Lung (tissue), 12 donors: Measurements from ENCODE around the gene PLCB4. TPM values are rescaled to one million over a fixed set of nuclear protein-coding genes. Genes with fewer than 3 reads are reported as not detected.
A peak's percentile ranks its signal among the peaks of the same experiment; 100 is the strongest.

Experiments
- ATAC-seq: fragments of 200-7000 bp; cut with Tn5 transposase; one replicate; pipeline ENCODE4 v1.9.1; 2020; ENCODE audit warnings: moderate number of reproducible peaks; ENCODE audit not compliant: insufficient read depth, low FRiP score
- DNase-seq, 3 donors: peaks; one replicate each; pipeline ENCODE4 v3.0.0-alpha.2; 2013 to 2017
- H3K27ac ChIP-seq, 2 donors: one replicate each; pipeline ENCODE4 v1.5.1; 2013; ENCODE audit warnings: mild to moderate bottlenecking in 2 of 2, moderate library complexity in 2 of 2, control low read depth in 1 of 2, inconsistent platforms in 1 of 2, low read depth in 1 of 2, low read length in 1 of 2
- H3K27me3 ChIP-seq, 3 donors: one replicate each; pipeline ENCODE4 v1.5.1; 2013; ENCODE audit warnings: low read length in 2 of 3; ENCODE audit not compliant: control insufficient read depth in 3 of 3, insufficient read depth in 3 of 3
- H3K36me3 ChIP-seq, 4 donors: one replicate each; pipeline ENCODE4 v1.5.1; 2013; ENCODE audit warnings: low read length in 4 of 4, mild to moderate bottlenecking in 1 of 4, moderate library complexity in 1 of 4; ENCODE audit not compliant: control insufficient read depth in 4 of 4, insufficient read depth in 4 of 4
- H3K4me1 ChIP-seq, 5 donors: one replicate each; pipeline ENCODE4 v1.5.1; 2013; ENCODE audit warnings: low read length in 5 of 5, mild to moderate bottlenecking in 2 of 5, moderate library complexity in 1 of 5; ENCODE audit not compliant: control insufficient read depth in 5 of 5, insufficient read depth in 5 of 5
- H3K4me3 ChIP-seq: one replicate; pipeline ENCODE4 v1.5.1; 2013; ENCODE audit warnings: mild to moderate bottlenecking, control low read depth, moderate library complexity
- H3K9ac ChIP-seq, 2 donors: one replicate each; pipeline ENCODE4 v1.5.1; 2013; ENCODE audit warnings: low read length in 2 of 2, control low read depth in 1 of 2; ENCODE audit not compliant: insufficient read depth in 1 of 2
- H3K9me3 ChIP-seq, 4 donors: one replicate each; pipeline ENCODE4 v1.5.1; 2013; ENCODE audit warnings: low read length in 3 of 4, mild to moderate bottlenecking in 1 of 4, moderate library complexity in 1 of 4; ENCODE audit not compliant: control insufficient read depth in 4 of 4, insufficient read depth in 3 of 4
- WGBS, 2 donors: extraction: QIAGEN DNeasy Blood & Tissue Kit; methylation state at CpG; one replicate each; pipeline ENCODE4 v1.1.7; 2013; 5-methylcytosine and 5-hydroxymethylcytosine counted together
- polyA plus RNA-seq, 2 donors: library from polyadenylated mRNA; stranded (reverse); fragments of 200-250 nt; gene quantifications; one replicate each; pipeline ENCODE4 v1.2.1, GENCODE V29; 2013
- total RNA-seq, 2 donors: library from RNA; depleted of rRNA in 1 of 2; stranded (reverse); fragments of >200 nt in 1 of 2; gene quantifications; one replicate each; pipeline ENCODE4 v1.2.1, GENCODE V29; 2014 to 2021
- TF ChIP-seq, protein P1 (sequence below): IDR thresholded peaks from 2 replicates; pipeline ENCODE4 v1.5.1; 2012; ENCODE audit warnings: mild to moderate bottlenecking; ENCODE audit errors: control extremely low read depth, extremely low read depth
- donor health status: control.
- donor health status: control.
- donor health status: Bipolar disorder and iron deficiency.
- donor health status: healthy.
- donor health status: DM: yes; HTN: yes; CAD: no.

The PLCB4 gene
- total and polyA plus RNA-seq, 4 donors: 2.1 to 18.6 (median 5.6) TPM

DNA sequence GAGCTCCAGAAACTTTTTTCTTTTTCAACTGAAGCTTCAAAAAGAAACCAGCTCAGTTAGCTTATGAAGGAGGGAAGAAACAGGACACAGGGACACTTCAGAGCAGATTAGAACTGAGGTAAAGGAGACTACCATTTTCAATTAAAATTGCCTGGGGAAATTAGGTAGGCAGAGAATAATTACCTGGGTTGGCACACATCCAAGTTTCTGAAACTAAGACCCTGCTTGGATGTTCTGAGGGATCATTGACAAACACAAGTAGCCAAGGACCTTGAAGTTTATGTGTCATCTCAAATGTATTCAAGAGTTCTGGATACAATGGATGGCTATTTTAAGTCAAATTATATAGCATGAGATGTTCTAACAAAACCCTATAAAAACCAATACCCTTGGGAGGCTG lies 137.6 kb downstream of the PLCB4 start:
- Histone ChIP-seq H3K36me3 (no peaks in the 10 kb centered on the region), H3K4me1 (peaks cover 0 to 13% (median 4%) of the 10 kb centered on the region in 5 donors), H3K27me3 (no peaks in the 10 kb centered on the region), H3K9me3 (no peaks in the 10 kb centered on the region), H3K4me3 (no peak overlapping the region), H3K27ac (no peak overlapping the region), H3K9ac (no peak overlapping the region)
- ATAC-seq: no peak
- no peak for DNase-seq
- TF ChIP-seq, protein P1, sequence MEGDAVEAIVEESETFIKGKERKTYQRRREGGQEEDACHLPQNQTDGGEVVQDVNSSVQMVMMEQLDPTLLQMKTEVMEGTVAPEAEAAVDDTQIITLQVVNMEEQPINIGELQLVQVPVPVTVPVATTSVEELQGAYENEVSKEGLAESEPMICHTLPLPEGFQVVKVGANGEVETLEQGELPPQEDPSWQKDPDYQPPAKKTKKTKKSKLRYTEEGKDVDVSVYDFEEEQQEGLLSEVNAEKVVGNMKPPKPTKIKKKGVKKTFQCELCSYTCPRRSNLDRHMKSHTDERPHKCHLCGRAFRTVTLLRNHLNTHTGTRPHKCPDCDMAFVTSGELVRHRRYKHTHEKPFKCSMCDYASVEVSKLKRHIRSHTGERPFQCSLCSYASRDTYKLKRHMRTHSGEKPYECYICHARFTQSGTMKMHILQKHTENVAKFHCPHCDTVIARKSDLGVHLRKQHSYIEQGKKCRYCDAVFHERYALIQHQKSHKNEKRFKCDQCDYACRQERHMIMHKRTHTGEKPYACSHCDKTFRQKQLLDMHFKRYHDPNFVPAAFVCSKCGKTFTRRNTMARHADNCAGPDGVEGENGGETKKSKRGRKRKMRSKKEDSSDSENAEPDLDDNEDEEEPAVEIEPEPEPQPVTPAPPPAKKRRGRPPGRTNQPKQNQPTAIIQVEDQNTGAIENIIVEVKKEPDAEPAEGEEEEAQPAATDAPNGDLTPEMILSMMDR: no peak

DNA sequence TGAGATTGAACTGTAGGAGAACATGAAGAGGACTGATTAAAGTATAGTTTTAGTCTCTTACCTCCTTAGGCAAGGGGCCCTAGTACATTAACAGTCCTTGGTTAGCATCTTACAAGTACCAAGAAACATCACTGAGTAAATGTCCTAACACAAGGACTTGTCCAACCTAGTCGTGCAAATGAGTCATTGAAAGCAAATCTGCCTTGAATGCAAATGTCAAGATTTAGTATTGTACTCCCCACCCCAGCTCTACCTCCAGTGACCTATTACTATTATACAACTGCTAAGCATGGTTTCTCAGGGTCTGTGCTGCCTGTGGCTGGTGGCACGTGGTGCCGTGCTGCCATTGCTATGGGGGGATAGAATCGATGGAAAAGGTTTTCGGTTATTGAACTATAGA lies 138.4 kb downstream of the PLCB4 start:
- H3K4me3 ChIP-seq: no peak overlapping the region
- no peaks in the 10 kb centered on the region for H3K27me3 ChIP-seq
- TF ChIP-seq, protein P1: no peak
- H3K36me3 ChIP-seq: no peaks in the 10 kb centered on the region
- no peaks in the 10 kb centered on the region for H3K9me3 ChIP-seq
- H3K9ac ChIP-seq: no peak overlapping the region
- no peak for ATAC-seq
- no peak for DNase-seq
- 92 to 97% methylated on average over 5 of the region's 5 CpGs for WGBS, 2 donors
- no peak overlapping the region for H3K27ac ChIP-seq
- H3K4me1 ChIP-seq: peaks cover 0 to 15% (median 7%) of the 10 kb centered on the region in 5 donors

DNA sequence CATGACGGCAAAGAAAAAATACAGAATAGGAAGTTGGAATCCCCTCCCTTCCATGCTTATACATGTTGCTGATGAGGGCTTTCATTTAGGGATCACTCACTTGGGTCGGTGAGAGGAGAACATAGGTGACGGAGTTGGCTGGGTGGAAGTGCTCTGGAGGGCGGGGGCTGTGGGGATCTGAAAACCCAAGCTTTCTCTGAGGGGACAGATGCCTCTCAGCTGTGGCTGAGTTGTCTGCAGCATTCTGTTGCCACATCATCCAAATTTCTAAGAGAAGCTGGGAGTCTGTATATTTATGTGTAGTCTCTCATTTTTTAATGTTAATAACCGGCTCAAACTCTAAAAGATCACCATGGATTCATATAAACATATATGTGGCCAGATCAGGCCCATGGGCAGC lies 141.5 kb downstream of the PLCB4 start:
- Histone ChIP-seq H3K4me1 (peaks cover 0 to 29% (median 14%) of the 10 kb centered on the region in 5 donors), H3K36me3 (no peaks in the 10 kb centered on the region), H3K27me3 (no peaks in the 10 kb centered on the region), H3K9me3 (no peaks in the 10 kb centered on the region), H3K4me3 (no peak overlapping the region), H3K9ac (no peak overlapping the region), H3K27ac (no peak overlapping the region)
- 84 to 85% methylated on average over 5 of the region's 5 CpGs for WGBS, 2 donors
- TF ChIP-seq, protein P1: no peak
- no peak for ATAC-seq
- peak; percentile 32 to 74 (median 67) for DNase-seq
